Memory B cell (primary cell): Measurements from ENCODE around the gene DOCK1.

Experiments used
- ATAC-seq: fragments of 150-1000 bp; cut with Tn5 transposase; 2 replicates; pipeline ENCODE4 v1.10.0; 2021; ENCODE audit warnings: low read depth, mild to moderate bottlenecking, moderate library complexity
- DNase-seq, 2 donors: peaks; one replicate each; pipeline ENCODE4 v3.0.0; 2022; ENCODE audit warnings: low spot score in 2 of 2
- H3K27ac Mint-ChIP-seq: one replicate; pipeline ENCODE4 v1.8.0; 2022; ENCODE audit warnings: mild to moderate bottlenecking, moderate library complexity, mixed read lengths
- H3K27me3 Mint-ChIP-seq: one replicate; pipeline ENCODE4 v1.8.0; 2022; ENCODE audit warnings: mixed read lengths
- H3K36me3 Mint-ChIP-seq: one replicate; pipeline ENCODE4 v1.8.0; 2022; ENCODE audit warnings: mild to moderate bottlenecking, mixed read lengths
- H3K4me1 Mint-ChIP-seq: one replicate; pipeline ENCODE4 v1.8.0; 2022; ENCODE audit warnings: mixed read lengths
- H3K4me3 Mint-ChIP-seq: one replicate; pipeline ENCODE4 v1.8.0; 2022; ENCODE audit warnings: mild to moderate bottlenecking, moderate library complexity, mixed read lengths
- H3K9me3 Mint-ChIP-seq: one replicate; pipeline ENCODE4 v1.8.0; 2022; ENCODE audit warnings: mixed read lengths

DOCK1 gene

DNA sequence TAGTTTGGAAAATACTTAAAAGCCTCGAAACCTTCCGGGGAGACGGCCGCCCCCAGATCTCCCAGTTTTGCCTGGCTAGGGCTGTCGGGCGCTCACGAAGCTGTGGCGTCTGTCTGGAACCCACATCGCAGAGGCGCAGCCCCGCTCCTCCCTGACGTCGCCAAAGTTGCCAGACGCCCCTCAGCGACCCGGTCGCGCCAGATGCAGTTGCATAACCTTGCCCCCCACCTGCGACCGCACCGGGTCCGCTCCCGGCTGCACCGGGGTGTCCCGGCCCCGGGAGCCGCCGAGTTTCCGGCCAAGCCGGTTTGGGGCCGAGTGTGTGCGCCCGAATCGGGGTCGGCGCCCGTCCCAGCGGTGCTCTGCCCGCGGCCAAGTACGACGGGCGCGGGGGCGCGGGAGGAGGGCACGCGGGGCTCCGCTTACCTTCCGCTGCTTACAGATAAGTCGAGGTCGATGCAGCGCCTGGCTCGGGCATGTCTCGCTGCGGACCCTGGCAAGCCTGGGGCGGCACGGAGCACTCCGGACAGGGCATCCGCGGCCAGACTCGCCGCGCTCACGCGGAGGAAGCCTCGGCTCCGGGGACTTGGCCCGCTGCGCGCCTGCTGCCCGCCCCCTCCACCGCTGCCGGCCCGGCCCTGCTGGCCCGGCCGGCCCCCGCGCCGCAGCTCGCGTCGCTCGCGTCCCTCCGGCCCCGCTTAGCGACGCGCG lies 290.5 kb downstream of the DOCK1 start:
- Mint-ChIP-seq H3K27ac (no peak overlapping the region), H3K36me3 (no peaks in the 10 kb centered on the region)
- no peak for DNase-seq

DNA sequence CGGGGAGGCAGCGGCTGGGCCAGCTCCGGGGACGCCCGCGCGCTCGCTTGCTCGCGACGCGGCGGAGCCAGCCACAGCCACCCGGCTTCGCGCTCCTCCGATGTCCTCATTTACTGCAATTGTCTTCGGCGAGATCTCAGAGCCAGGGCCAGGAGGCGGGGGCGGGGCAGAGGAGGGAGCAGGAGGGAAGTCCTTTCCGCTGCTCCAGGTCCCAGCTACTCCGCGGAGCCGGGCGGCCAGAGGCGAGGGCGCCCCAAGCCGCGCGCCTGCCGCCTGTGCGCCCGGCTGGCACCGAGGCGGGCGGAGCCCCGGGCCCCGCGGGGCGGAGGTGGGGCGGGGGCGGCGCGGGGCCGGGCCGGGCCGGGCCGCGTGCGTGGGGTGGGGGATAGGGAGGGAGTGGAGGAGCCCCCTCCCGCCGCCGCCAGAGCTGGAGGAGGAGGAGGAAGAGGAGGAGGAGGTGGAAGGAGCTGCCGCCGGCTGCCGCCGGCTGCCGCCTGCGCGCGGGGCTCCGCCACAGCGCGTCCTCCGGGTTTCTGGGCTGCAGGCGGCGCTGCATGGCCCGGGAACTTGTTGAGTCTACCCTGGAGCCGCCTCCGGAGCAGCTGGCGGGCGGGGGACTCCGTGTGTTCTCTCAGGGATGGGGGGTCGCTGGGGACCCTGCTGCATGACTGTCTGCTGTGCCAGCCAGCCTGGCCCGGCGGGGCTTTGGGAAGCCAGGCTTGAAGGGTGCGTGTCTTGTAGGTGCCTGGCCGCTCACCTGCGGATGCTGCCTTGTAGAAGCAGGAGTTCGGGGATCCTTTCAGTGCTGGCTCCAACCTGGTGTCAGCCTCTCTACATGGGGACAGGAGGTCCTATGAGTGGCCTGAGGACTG lies 291.3 kb downstream of the DOCK1 start, which contains the start of gene INSYN2A:
TSS of gene INSYN2A (minus strand) at position 310 of the 872 bp plus-strand sequence. CDS start 20,196 bp downstream, outside the sequence.
- no peaks in the 10 kb centered on the region for H3K4me1 Mint-ChIP-seq
- no peak for DNase-seq
- H3K4me3 Mint-ChIP-seq, result no peak within 1 kb of the TSS
- no peak for ATAC-seq
- H3K27me3 Mint-ChIP-seq, result peaks cover 4% of the 10 kb centered on the region
- no peak within 1 kb of the TSS for H3K27ac Mint-ChIP-seq
- no peaks in the 10 kb centered on the region for H3K9me3 Mint-ChIP-seq
- H3K36me3 Mint-ChIP-seq, result no peaks in the 10 kb centered on the region

More for the DNA sequence above, 290.5 kb downstream of the DOCK1 start:
- ATAC-seq, result no peak
- peaks cover 4% of the 10 kb centered on the region for H3K27me3 Mint-ChIP-seq
- H3K4me3 Mint-ChIP-seq, result no peak overlapping the region
- H3K9me3 Mint-ChIP-seq, result no peaks in the 10 kb centered on the region
- H3K4me1 Mint-ChIP-seq, result no peaks in the 10 kb centered on the region

DNA sequence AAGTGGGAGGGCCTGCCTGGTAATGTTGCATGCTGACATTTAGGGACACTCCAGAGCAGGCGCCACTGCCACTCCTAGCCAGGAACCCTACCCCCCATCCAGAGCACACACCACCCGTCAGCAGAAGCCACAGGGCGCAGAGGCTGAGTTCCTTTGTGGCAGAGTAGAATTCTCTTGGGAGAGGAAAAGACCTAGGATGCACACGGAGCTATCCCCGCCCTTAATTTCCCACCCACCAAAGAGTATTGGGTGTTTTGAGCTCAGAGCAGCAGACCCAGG lies 291.9 kb downstream of the DOCK1 start:
- Mint-ChIP-seq H3K4me3 (no peak overlapping the region), H3K36me3 (no peaks in the 10 kb centered on the region), H3K4me1 (no peaks in the 10 kb centered on the region), H3K27me3 (peaks cover 4% of the 10 kb centered on the region), H3K9me3 (no peaks in the 10 kb centered on the region), H3K27ac (no peak overlapping the region)
- DNase-seq, result no peak
- ATAC-seq, result no peak

DNA sequence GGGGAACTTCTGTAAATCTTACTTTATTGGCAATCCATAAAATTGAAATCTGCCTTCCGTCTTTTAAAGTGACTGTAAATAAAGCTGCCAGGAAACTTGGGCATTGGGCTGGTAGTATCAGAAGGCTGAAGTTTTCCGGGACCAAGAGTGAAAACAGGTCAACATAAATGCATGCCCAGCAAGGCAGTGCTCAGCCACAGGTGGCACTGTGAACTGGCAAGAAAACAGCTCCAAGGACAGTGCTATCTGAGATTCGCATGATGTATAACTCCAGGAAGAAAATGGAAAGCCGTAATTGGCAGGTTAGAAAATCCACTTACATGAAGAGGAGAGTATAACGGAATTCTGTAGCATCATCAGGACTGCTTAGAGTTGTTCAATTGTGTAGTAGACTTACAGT lies 293.1 kb downstream of the DOCK1 start:
- H3K4me3 Mint-ChIP-seq, result no peak overlapping the region
- ATAC-seq (no peak), DNase-seq (no peak)
- H3K27me3 Mint-ChIP-seq, result peaks cover 4% of the 10 kb centered on the region
- H3K9me3 Mint-ChIP-seq, result no peaks in the 10 kb centered on the region
- no peaks in the 10 kb centered on the region for H3K36me3 Mint-ChIP-seq
- no peaks in the 10 kb centered on the region for H3K4me1 Mint-ChIP-seq
- H3K27ac Mint-ChIP-seq, result no peak overlapping the region

DNA sequence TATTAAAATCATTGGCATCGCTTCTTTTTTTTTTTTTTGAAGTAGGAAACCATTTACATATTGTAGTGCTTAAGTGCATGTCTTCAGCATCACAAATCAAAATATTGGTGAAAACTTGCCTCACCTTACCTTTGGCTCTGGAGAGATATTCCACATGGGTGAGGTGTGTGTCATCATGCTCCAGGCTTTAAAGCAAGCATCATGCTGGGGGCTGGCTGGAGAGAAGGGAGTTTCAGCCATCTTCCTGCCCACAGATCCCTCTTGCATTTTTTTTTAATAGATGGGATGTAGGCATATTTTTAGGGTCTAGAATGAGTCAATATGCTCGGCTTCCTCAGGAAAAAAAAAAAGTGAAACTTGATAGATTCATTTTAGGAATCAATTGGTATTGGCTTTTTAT lies 293.5 kb downstream of the DOCK1 start:
- no peaks in the 10 kb centered on the region for H3K9me3 Mint-ChIP-seq
- no peaks in the 10 kb centered on the region for H3K4me1 Mint-ChIP-seq
- no peak overlapping the region for H3K4me3 Mint-ChIP-seq

DNA sequence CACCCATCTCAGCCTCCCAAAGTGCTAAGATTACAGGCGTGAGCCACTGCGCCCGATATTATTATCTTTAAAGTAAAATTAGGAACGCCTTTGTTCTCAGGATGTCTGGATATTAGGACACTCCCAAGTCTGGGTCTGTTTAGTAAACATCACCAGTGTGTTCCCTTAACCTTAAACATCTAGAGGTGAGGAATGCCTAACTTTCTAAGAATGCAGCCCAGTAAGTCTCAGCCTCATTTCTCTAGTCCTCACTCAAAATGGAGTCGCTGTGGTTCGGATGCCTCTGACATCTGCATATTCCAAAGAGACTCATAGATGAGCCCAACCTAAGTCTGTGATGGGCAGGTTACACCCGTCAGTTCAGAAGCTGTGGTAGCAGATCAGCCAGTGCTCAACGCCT lies 295.4 kb downstream of the DOCK1 start:
- ATAC-seq, result no peak
- no peak overlapping the region for H3K4me3 Mint-ChIP-seq
- no peaks in the 10 kb centered on the region for H3K4me1 Mint-ChIP-seq
- DNase-seq, result no peak
- H3K36me3 Mint-ChIP-seq, result no peaks in the 10 kb centered on the region
- no peaks in the 10 kb centered on the region for H3K27me3 Mint-ChIP-seq
- no peaks in the 10 kb centered on the region for H3K9me3 Mint-ChIP-seq
- no peak overlapping the region for H3K27ac Mint-ChIP-seq

More for the DNA sequence above, 293.5 kb downstream of the DOCK1 start:
- Mint-ChIP-seq H3K27ac (no peak overlapping the region), H3K36me3 (no peaks in the 10 kb centered on the region), H3K27me3 (peaks cover 4% of the 10 kb centered on the region)
- no peak for ATAC-seq
- DNase-seq, result no peak

DNA sequence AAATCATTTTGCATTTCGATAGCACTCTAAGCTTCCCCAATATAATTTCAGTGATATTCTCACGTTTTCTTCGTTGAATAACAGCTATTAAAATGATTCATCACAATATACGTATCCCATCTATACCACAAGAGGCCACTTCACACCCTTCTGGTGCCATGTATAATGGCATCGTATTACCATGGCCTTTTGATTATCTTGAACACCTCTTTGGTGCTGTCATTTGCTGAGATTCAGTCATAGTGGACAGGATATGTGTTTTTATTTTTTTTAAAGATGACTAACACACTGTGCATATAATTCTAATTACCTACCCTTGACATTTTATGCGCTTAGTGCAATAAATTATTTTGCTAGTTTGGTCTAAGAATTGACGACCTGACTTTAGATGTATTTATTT lies 297.8 kb downstream of the DOCK1 start:
- ATAC-seq, result no peak
- H3K4me1 Mint-ChIP-seq, result no peaks in the 10 kb centered on the region
- no peaks in the 10 kb centered on the region for H3K36me3 Mint-ChIP-seq
- H3K9me3 Mint-ChIP-seq, result no peaks in the 10 kb centered on the region
- H3K27me3 Mint-ChIP-seq, result no peaks in the 10 kb centered on the region
- no peak for DNase-seq
- H3K27ac Mint-ChIP-seq, result no peak overlapping the region
- H3K4me3 Mint-ChIP-seq, result no peak overlapping the region

DNA sequence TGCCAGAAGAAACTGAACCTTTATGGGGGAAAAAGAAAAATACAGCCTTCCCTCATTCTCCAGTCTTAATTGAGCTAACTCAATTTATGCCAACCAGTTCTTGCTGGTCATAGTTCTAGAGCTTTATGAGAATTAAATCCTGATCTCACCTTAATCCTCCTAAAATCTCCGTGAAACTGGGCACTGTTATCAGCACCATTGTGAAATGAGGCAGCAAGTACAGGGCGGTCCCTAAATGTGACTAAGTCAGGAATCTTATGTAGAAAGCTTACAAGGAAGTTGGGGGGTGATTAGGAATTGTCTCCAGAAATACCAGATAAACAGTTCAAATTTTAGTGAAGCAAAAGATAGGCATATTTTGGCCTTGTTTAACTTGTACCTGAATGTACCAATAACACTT lies 301.9 kb downstream of the DOCK1 start:
- ATAC-seq (no peak), DNase-seq (no peak)
- no peak overlapping the region for H3K27ac Mint-ChIP-seq
- H3K36me3 Mint-ChIP-seq, result no peaks in the 10 kb centered on the region
- no peaks in the 10 kb centered on the region for H3K4me1 Mint-ChIP-seq
- no peaks in the 10 kb centered on the region for H3K27me3 Mint-ChIP-seq
- H3K9me3 Mint-ChIP-seq, result no peaks in the 10 kb centered on the region
- no peak overlapping the region for H3K4me3 Mint-ChIP-seq

DNA sequence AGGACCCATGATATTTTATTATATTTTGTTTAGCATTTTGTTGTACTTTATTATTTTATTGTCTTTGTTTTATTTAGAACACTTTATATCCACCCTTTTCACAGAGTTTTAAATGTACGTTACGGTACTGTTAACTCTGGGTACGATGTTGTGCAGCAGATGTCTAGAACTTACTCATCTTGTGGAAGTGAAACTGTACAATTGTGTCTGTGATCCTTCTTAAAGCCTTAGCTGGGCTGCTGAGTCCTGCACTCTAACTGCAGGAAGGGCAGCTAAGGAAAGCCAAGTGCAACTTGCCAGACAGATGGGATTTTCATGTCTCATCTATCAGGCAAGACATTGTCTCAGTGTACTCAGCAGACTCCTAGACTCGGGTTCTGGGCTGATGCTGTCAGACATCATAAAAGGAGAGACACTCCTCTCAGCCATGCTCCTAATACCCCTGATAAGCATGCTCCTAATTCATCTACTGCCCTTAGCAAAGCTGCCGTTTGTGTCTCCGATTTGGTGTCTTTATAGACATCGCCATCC lies 305.8 kb downstream of the DOCK1 start:
- Mint-ChIP-seq H3K4me1 (no peaks in the 10 kb centered on the region), H3K27ac (no peak overlapping the region), H3K27me3 (no peaks in the 10 kb centered on the region), H3K36me3 (no peaks in the 10 kb centered on the region), H3K9me3 (no peaks in the 10 kb centered on the region), H3K4me3 (no peak overlapping the region)
- ATAC-seq (no peak), DNase-seq (no peak)

DNA sequence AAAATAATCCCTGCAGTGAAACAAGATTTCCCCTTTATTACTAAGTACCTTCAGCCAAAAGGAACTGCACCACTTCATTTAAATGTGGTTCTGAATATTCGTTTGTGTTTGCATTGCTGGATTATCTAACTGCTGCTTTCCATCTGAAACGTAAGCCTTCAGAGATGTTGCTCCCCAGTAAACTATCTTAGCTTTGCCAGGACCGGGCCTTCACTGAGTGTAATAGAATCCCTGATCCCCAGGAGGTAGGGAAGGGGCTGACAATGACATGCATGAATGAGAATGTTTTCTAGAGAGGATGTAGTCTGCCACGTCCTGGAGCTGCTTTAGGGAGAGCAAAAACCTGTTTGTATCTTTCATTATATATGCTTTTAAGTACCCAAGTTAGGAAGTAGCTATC lies 310.6 kb downstream of the DOCK1 start:
- ATAC-seq, result no peak
- no peaks in the 10 kb centered on the region for H3K4me1 Mint-ChIP-seq
- no peak overlapping the region for H3K27ac Mint-ChIP-seq
- DNase-seq, result no peak
- no peaks in the 10 kb centered on the region for H3K36me3 Mint-ChIP-seq
- H3K27me3 Mint-ChIP-seq, result no peaks in the 10 kb centered on the region
- H3K4me3 Mint-ChIP-seq, result no peak overlapping the region
- H3K9me3 Mint-ChIP-seq, result peaks cover 13% of the 10 kb centered on the region

DNA sequence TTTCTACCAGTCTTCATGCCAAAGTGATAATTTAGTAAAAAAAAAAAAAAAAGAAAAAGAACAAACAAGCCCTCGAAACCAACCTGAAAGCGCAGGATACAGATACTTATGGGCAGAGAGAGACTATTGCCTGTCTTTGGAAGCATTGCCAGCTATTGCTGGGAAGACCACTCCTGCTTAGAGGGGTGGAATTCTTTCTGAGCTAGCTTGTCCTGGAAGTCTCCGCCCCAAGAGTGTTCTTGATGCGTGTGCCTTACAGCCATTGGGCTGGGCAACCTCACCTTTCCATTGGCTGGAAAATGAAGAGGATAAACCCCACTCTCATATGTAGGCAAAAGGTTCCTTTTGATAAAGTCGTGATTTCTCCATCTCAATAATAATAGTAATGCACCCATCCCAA lies 311.0 kb downstream of the DOCK1 start:
- no peaks in the 10 kb centered on the region for H3K36me3 Mint-ChIP-seq
- H3K27me3 Mint-ChIP-seq, result no peaks in the 10 kb centered on the region
- no peak overlapping the region for H3K27ac Mint-ChIP-seq
- no peak overlapping the region for H3K4me3 Mint-ChIP-seq
- no peaks in the 10 kb centered on the region for H3K4me1 Mint-ChIP-seq
- peaks cover 13% of the 10 kb centered on the region for H3K9me3 Mint-ChIP-seq
- ATAC-seq (no peak), DNase-seq (no peak)

DNA sequence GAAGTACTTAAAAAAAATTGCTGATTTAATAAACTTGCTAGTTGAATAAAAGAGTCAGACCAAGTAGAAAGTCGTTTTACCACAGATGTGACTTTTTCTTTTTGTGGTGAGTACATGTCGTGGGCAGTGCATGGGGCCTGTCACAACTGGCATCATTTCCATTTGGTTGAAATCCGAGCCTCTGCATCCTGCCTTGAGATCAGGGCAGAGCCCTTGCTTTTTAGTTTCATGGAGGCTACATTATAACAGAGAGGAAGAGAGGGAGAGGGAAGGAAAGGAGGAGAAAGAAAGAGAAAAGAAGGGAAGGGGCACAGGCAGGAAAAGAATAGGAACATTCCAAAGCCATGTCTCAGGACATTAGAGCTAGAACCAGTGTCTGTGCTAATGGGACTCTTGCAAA lies 311.6 kb downstream of the DOCK1 start:
- Mint-ChIP-seq H3K4me1 (no peaks in the 10 kb centered on the region), H3K27me3 (no peaks in the 10 kb centered on the region), H3K27ac (no peak overlapping the region), H3K9me3 (peaks cover 13% of the 10 kb centered on the region), H3K4me3 (no peak overlapping the region), H3K36me3 (no peaks in the 10 kb centered on the region)
- ATAC-seq (no peak), DNase-seq (no peak)

DNA sequence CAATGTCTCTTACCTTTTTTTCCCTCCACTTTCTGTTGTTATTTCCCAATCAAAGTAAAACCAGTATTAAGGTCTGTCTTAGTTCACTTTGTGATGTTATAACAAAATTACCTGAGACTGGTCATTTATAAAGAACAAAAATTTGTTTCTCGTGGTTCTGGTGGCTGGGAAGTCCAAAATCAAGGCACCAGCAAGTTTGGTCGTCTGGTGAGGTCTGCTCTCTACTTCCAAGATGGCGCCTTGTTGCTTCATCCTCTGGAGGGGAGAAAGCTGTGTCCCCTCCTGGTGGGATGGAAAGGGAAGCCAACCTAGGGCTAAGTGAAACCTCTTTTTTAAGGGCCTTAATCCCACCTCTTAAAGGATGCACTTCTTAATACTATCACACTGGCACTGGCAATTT lies 313.4 kb downstream of the DOCK1 start:
- no peak overlapping the region for H3K4me3 Mint-ChIP-seq
- DNase-seq, result no peak
- no peaks in the 10 kb centered on the region for H3K27me3 Mint-ChIP-seq
- no peaks in the 10 kb centered on the region for H3K36me3 Mint-ChIP-seq
- no peak overlapping the region for H3K27ac Mint-ChIP-seq
- H3K9me3 Mint-ChIP-seq, result peaks cover 13% of the 10 kb centered on the region
- no peak for ATAC-seq
- H3K4me1 Mint-ChIP-seq, result no peaks in the 10 kb centered on the region

DNA sequence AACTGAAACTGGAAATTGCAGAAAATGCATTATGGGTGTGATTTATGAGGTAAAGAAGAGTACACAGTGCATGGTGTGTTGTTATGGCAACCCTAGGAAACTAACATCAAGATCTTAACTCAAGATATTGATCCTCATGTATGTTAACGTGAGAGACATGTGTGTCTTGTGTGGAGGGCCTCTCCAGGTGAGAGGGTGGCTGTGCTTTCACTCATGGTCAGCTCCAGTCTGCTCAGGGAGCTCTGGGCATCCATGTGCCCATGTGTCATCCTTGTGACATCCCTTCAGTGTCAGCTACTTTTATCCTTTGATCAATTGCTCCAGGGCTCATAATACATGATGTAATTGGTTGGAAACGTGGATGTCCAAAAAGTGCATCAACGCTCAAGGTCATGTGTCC lies 316.1 kb downstream of the DOCK1 start:
- no peak for ATAC-seq

More for the DNA sequence above, 316.1 kb downstream of the DOCK1 start:
- no peak overlapping the region for H3K27ac Mint-ChIP-seq
- H3K9me3 Mint-ChIP-seq, result peaks cover 13% of the 10 kb centered on the region
- H3K4me3 Mint-ChIP-seq, result no peak overlapping the region
- H3K27me3 Mint-ChIP-seq, result no peaks in the 10 kb centered on the region
- no peak for DNase-seq
- H3K4me1 Mint-ChIP-seq, result no peaks in the 10 kb centered on the region
- H3K36me3 Mint-ChIP-seq, result no peaks in the 10 kb centered on the region
